Activated T-helper 17 cell treated with anti-CD3 and anti-CD28 coated beads, Interleukin-2, amount 50 U/mL, for 72 hours (primary cell): Measurements from ENCODE around the gene SLC6A19. TPM values are rescaled to one million over a fixed set of nuclear protein-coding genes. Genes with fewer than 3 reads are reported as not detected.

Source experiments
- ATAC-seq: fragments of 150-1000 bp; cut with Tn5 transposase; replicated peaks from 2 replicates; pipeline ENCODE4 v1.10.0; 2021; ENCODE audit warnings: mild to moderate bottlenecking, moderate library complexity
- H3K27ac Mint-ChIP-seq: one replicate; pipeline ENCODE4 v1.8.0; 2022; ENCODE audit warnings: mixed read lengths
- H3K27me3 Mint-ChIP-seq: one replicate; pipeline ENCODE4 v1.8.0; 2022; ENCODE audit warnings: mixed read lengths
- H3K36me3 Mint-ChIP-seq: one replicate; pipeline ENCODE4 v1.8.0; 2022; ENCODE audit warnings: low read depth, mild to moderate bottlenecking, mixed read lengths
- H3K4me1 Mint-ChIP-seq: one replicate; pipeline ENCODE4 v1.8.0; 2022; ENCODE audit warnings: mixed read lengths
- H3K4me3 Mint-ChIP-seq: one replicate; pipeline ENCODE4 v1.8.0; 2022; ENCODE audit warnings: mild to moderate bottlenecking, mixed read lengths
- H3K9me3 Mint-ChIP-seq: one replicate; pipeline ENCODE4 v1.8.0; 2022; ENCODE audit warnings: mixed read lengths
- total RNA-seq, 2 donors: library from RNA; stranded (reverse); gene quantifications; one replicate each; pipeline ENCODE4 v1.2.3, GENCODE V29; 2022

Gene SLC6A19
- total RNA-seq, 2 donors from 2014 or later, result not detected

GRCh38 chr5:1251678-1252580 lies 50.5 kb downstream of the SLC6A19 start:
- peaks cover 6% of the 10 kb centered on the region for H3K4me1 Mint-ChIP-seq
- ATAC-seq, result no peak
- no peak overlapping the region for H3K4me3 Mint-ChIP-seq
- no peak overlapping the region for H3K27ac Mint-ChIP-seq
- H3K36me3 Mint-ChIP-seq, result no peaks in the 10 kb centered on the region
- H3K9me3 Mint-ChIP-seq, result no peaks in the 10 kb centered on the region
- no peaks in the 10 kb centered on the region for H3K27me3 Mint-ChIP-seq

GRCh38 chr5:1252681-1253080 lies 51.3 kb downstream of the SLC6A19 start:
- Mint-ChIP-seq H3K27ac (no peak overlapping the region), H3K4me1 (peaks cover 6% of the 10 kb centered on the region), H3K27me3 (no peaks in the 10 kb centered on the region), H3K36me3 (no peaks in the 10 kb centered on the region), H3K9me3 (no peaks in the 10 kb centered on the region), H3K4me3 (no peak overlapping the region)
- ATAC-seq, result no peak

- peaks cover 6% of the 10 kb centered on the region for H3K4me1 Mint-ChIP-seq
- no peaks in the 10 kb centered on the region for H3K9me3 Mint-ChIP-seq
- no peak overlapping the region for H3K4me3 Mint-ChIP-seq
- no peaks in the 10 kb centered on the region for H3K36me3 Mint-ChIP-seq
- H3K27me3 Mint-ChIP-seq, result no peaks in the 10 kb centered on the region
- H3K27ac Mint-ChIP-seq, result no peak overlapping the region
- ATAC-seq, result no peak
These were observed 52.2 kb downstream of the SLC6A19 start for GRCh38 chr5:1253456-1254105.

DNA sequence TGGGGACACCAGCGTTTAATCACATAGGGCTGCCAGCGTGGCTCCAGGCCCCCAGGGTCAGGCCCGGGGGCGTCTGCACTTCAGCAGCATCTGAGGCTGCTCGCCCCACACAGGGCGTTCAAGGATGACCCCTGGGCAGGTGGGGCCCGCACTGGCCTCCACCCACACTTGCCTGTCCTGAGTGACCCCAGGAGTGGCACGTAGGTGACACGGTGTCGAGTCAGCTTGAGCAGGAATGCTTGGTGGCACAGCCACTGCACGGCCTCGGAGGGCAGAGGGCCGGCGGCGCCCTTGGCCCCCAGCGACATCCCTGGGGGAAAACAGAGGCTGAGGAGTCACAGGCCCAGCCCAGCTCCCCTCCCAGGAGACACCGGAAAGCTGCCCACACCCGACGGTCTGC lies 52.8 kb downstream of the SLC6A19 start:
- H3K4me1 Mint-ChIP-seq, result peaks cover 6% of the 10 kb centered on the region

GRCh38 chr5:1255081-1255561 lies 53.7 kb downstream of the SLC6A19 start:
- Mint-ChIP-seq H3K27ac (peak overlapping the region; percentile 32), H3K27me3 (no peaks in the 10 kb centered on the region), H3K4me1 (peaks cover 6% of the 10 kb centered on the region), H3K36me3 (no peaks in the 10 kb centered on the region), H3K4me3 (peak overlapping the region; percentile 61), H3K9me3 (no peaks in the 10 kb centered on the region)
- ATAC-seq, result peak; percentile 87

More for the DNA sequence above, 52.8 kb downstream of the SLC6A19 start:
- Mint-ChIP-seq H3K27me3 (no peaks in the 10 kb centered on the region), H3K36me3 (no peaks in the 10 kb centered on the region), H3K9me3 (no peaks in the 10 kb centered on the region), H3K27ac (no peak overlapping the region), H3K4me3 (peak overlapping the region; percentile 61)
- no peak for ATAC-seq

DNA sequence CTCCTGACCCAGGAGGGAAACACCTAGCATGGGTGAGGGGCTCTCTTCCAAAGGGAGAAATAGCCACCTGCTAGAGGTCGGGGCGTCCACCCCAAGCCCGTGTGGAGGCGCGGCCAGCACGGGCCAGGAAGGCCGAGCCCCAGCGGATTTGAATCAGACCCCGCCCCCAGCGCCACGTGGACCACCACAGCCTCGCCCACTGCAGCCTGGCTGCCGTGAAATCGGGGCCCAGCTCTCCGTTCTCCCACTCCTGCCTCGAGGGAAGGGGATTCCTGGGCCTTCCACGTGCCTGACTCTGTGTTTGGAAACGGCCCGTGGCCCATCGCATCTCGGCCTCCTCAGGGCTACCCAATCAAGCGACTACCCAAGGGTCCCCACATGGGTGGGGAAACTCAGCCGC lies 55.4 kb downstream of the SLC6A19 start:
- ATAC-seq, result no peak
- no peaks in the 10 kb centered on the region for H3K27me3 Mint-ChIP-seq
- H3K4me3 Mint-ChIP-seq, result no peak overlapping the region
- no peak overlapping the region for H3K27ac Mint-ChIP-seq
- H3K9me3 Mint-ChIP-seq, result no peaks in the 10 kb centered on the region
- H3K4me1 Mint-ChIP-seq, result peaks cover 6% of the 10 kb centered on the region
- H3K36me3 Mint-ChIP-seq, result no peaks in the 10 kb centered on the region

DNA sequence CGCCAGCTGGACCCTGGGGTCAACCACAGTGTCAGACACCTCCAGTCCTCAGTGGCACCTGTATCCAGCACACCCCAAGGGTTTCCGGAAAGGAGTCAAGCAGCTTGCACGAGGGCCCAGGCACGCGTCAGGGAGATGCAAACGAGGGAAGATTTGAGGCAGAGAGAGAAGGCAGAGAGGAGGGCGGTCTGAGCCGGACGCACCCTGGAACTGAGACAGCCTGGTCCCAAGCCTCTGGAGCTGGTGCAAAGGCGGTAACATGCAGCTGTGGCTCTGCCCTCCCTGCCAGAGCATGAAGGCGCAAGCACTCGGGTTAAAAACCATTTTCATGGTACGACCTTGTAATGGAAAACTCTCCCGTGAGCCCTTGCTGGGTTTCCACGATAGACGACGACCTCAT lies 56.0 kb downstream of the SLC6A19 start:
- no peak for ATAC-seq
- H3K4me3 Mint-ChIP-seq, result no peak overlapping the region
- H3K9me3 Mint-ChIP-seq, result no peaks in the 10 kb centered on the region
- no peaks in the 10 kb centered on the region for H3K36me3 Mint-ChIP-seq
- H3K27me3 Mint-ChIP-seq, result no peaks in the 10 kb centered on the region
- H3K27ac Mint-ChIP-seq, result no peak overlapping the region
- H3K4me1 Mint-ChIP-seq, result peaks cover 6% of the 10 kb centered on the region

DNA sequence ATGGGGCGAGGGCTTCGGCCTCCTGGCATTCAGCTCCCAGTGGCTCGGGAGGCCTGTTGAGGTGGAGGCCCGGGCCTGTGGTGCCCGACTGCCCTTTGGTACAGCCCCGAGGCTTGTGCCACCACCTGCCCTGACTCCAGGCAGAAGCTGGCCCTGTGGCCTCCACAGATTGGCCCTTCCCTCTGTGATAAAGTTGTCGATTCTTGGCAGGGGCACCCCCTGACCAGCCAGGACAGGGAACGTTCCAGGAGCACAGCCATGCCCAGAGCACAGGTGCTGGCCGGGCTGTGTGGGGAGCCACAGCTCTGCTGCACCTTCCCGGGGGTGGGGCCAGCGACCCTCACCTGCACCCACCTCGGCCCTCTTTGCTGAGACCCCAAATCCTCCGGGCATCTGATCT lies 56.4 kb downstream of the SLC6A19 start:
- no peak overlapping the region for H3K4me3 Mint-ChIP-seq
- no peaks in the 10 kb centered on the region for H3K27me3 Mint-ChIP-seq
- ATAC-seq, result no peak
- no peak overlapping the region for H3K27ac Mint-ChIP-seq
- H3K4me1 Mint-ChIP-seq, result peaks cover 6% of the 10 kb centered on the region
- H3K9me3 Mint-ChIP-seq, result no peaks in the 10 kb centered on the region
- H3K36me3 Mint-ChIP-seq, result no peaks in the 10 kb centered on the region

- Mint-ChIP-seq H3K9me3 (no peaks in the 10 kb centered on the region), H3K36me3 (no peaks in the 10 kb centered on the region), H3K27ac (no peak overlapping the region), H3K27me3 (no peaks in the 10 kb centered on the region), H3K4me1 (peaks cover 6% of the 10 kb centered on the region), H3K4me3 (no peak overlapping the region)
- ATAC-seq, result no peak
These were observed 58.5 kb downstream of the SLC6A19 start for GRCh38 chr5:1259806-1260480.

- Mint-ChIP-seq H3K27me3 (no peaks in the 10 kb centered on the region), H3K27ac (no peak overlapping the region)
- ATAC-seq, result no peak
These were observed 60.2 kb downstream of the SLC6A19 start for GRCh38 chr5:1261643-1262042.

GRCh38 chr5:1262381-1262780 lies 61.0 kb downstream of the SLC6A19 start:
- Mint-ChIP-seq H3K9me3 (no peaks in the 10 kb centered on the region), H3K36me3 (no peaks in the 10 kb centered on the region), H3K4me3 (no peak overlapping the region), H3K27me3 (no peaks in the 10 kb centered on the region), H3K27ac (no peak overlapping the region), H3K4me1 (no peaks in the 10 kb centered on the region)
- ATAC-seq, result no peak

More at GRCh38 chr5:1261643-1262042, 60.2 kb downstream of the SLC6A19 start:
- no peaks in the 10 kb centered on the region for H3K36me3 Mint-ChIP-seq
- no peaks in the 10 kb centered on the region for H3K4me1 Mint-ChIP-seq
- H3K4me3 Mint-ChIP-seq, result no peak overlapping the region
- H3K9me3 Mint-ChIP-seq, result no peaks in the 10 kb centered on the region

- no peak for ATAC-seq
- Mint-ChIP-seq H3K9me3 (no peaks in the 10 kb centered on the region), H3K4me3 (no peak overlapping the region), H3K27me3 (no peaks in the 10 kb centered on the region), H3K36me3 (no peaks in the 10 kb centered on the region), H3K27ac (no peak overlapping the region), H3K4me1 (peaks cover 9% of the 10 kb centered on the region)
These were observed 62.8 kb downstream of the SLC6A19 start for GRCh38 chr5:1264211-1264610.

GRCh38 chr5:1265026-1265425 lies 63.6 kb downstream of the SLC6A19 start:
- ATAC-seq, result no peak
- no peak overlapping the region for H3K27ac Mint-ChIP-seq
- H3K27me3 Mint-ChIP-seq, result no peaks in the 10 kb centered on the region
- no peak overlapping the region for H3K4me3 Mint-ChIP-seq
- H3K9me3 Mint-ChIP-seq, result no peaks in the 10 kb centered on the region
- H3K4me1 Mint-ChIP-seq, result peaks cover 9% of the 10 kb centered on the region
- H3K36me3 Mint-ChIP-seq, result no peaks in the 10 kb centered on the region
